NCI-H446 (cell line): ENCODE data around the gene AOX1.
"Not testable (repeated sequence)": the region's sequence is repeated elsewhere in the genome, so short reads cannot be mapped to it uniquely, and the experiment has no call there.

ENCODE experiments used
- DNase-seq, 2 experiments: peaks; one replicate each; lab custom pipeline; 2025; lab: John Stamatoyannopoulos, UW

The AOX1 gene

DNA sequence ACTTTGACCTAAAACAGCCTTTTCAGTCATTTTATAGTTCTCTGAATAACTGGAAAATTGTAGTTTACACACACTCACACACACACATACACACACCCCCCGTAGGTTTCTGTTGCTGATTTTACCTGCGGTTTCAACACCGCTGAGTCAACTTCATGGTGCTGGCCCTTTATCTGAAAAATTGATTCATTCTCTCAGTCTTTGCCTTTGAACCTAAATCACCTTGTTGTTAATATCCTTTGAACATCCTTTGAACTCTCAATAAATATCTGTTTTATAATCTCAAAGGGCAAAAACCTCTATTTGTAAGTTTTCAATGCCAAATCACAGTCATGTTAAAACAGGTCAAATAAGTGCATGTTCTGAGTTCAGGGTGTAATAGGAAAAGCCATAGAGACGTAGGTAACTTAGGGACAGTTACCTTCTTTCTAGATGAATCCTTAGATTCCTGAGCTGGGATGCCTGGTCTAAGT is 116.9 kb downstream of the AOX1 start:
- no peak for DNase-seq

DNA sequence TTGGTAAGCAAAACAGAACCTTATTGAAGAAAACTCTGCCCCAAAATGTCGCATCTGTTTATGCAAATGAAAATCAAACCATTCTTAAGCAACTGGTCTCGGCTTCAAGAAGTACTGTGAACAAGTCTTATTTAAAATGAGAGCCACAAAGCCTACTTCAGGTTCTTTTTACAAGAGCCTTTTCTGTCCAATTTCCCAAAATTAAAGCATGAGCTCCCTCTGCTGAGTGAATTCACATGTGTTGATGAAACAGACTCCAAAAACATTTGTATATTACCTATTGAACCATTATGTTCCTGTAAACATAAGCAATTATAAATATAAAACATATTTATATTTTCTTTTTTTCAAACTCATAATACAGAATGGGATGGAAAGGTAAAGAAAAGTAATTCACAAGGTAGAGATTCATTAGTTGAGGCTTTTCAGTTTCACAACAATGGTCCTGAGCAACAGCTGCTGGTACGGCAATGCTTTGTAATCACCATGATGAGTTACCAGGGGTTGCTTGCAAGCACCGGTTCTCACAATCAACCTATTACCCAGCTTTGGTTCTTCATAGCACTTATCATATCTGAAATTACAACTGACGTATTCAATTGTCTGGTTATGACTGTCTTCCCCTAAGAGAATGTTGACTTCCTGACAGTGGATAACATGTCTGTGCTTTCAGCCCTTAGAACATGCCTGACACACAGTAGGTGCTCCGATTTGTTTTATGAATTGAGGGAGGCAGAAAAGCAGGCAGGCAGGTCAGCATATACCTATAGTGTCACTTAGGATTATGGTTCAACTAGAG is 117.5 kb downstream of the AOX1 start:
- peak in 1 of 2 experiments; percentile 33 for DNase-seq

DNA sequence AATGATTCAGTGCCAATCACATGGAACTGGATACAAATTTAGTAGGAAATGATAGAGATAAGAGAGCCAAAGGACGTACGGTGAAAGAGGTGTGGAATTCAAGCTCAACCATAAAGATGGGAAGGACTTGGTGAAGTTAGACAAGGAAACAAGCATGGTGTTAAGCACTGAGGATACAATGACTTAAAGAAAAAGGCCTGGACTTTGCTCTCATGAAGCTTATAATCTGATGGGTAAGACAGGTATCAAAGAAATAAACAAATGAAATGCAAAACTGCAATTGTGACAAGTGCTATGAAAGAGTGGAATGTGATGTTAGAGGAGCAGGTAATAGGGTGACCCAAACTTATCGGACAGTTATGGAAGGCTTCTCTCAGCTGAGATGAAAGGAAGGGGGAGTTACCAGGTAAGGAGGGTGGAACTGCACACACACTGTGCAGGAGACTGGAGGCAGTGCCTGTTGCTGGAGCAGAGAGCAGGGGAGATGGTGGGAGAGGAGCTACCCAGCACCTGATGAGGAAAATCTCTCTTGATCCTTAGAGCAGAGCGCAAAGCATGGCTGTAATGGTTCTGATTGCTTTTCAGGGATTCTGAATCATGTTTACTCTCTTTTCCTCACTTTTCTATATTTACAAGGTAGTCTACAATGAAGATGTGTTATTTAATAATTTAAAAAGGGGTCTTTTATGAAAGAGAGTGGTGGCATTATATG is 118.3 kb downstream of the AOX1 start:
- DNase-seq: no peak

DNA sequence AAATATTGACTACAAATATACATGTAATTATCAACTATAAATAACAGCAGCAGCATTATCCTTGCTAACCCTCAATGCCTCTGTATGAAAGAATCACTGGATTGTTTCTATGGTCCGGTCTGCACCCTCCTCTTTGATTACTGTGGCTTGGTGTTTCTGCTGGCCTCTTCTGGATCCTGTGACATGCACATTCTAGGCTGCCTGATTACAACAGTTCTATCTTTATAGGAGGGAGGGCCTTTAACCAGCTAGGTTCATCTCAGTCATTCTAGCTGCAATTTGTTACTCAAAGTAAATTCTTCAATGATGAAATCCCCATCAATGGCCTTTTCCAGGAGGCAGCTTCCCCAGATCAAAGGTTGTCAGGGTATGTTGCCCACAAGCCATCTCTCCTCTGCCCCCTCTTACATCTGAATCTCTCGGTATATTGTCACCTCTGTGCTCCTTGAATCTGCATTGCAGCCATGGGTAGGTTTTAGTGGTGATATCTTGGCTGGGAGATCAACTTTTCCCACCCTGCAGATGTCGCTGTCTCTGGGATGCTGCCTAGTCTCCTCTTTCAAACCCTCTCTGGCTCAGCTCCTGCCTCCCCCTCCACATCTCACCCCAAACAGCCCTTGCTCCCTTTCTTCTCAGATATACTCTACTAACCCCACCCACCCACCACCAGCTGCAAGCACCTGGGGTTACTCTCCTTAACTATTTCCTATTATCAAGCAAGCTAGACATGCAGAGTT is 119.7 kb downstream of the AOX1 start:
- DNase-seq: no peak

DNA sequence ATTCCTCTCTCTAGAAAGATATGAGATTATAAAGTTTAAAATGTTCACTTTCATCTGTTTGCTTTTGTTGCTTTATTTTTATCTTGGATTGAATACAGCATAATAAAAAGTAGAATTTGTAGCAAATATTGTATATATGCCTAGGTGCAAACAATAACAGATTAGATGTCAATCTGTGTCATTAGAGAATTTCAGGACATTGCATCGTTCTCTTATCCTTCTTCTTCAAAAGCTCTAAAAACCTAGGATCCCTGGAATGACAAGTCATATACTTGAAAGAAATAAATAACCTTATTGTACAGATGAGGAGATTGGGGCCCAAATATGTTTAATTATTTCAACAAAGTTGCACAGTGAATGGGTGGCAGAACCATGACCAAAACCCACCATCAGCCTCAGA is 123.1 kb downstream of the AOX1 start:
- no peak for DNase-seq

DNA sequence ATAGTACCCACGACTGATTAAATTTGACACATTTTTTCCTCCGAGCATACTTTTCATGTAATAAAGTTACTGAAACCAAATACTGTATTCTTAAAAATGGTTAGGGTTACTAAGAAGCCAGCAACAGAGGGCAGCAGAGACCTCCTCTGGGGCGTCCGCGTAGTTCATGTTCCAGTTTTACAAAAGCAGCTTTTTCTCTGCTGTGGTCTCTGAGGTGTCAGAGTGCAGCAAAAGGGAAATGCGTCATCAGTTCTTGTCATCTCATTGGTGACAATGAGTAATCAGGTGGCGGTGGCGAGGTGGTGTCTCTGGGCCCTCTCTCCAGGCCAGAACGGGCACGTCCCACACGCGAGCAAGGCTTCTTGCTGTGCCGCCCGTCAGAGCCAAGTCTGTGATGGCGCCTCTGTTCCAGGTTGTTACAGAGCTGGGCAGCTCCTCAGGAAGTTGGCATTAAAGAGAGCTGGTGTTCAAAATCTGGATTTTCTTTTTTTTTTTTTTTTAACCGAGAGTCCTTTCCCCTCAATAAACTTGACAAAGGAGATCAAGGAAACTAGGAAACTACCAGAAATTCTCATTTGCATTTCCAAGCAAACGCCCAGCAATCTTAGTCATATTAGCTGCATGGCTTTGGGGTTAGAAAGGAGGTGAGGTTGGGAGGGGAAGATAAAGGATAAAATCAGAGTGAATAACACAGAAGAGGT is 127.3 kb downstream of the AOX1 start:
- DNase-seq: peak; percentile 46 to 81

DNA sequence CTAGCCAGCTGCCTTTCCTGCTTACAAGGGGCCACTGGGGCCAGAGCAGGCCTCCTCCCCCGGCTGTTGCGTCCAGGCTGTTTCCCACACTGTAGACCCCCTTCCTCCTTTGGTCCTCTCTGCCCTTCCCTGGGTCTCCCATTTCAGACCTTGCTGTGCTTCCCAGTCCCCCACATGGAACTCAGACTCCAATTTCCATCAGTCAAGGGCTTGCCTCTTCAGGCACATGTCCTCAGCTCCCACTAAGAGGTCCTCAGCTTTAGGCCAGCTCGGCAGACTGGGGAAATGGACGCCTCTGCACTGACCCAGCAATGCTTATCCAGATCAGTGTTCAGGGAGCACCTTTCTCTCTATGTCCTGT is 127.9 kb downstream of the AOX1 start:
- no peak for DNase-seq

DNA sequence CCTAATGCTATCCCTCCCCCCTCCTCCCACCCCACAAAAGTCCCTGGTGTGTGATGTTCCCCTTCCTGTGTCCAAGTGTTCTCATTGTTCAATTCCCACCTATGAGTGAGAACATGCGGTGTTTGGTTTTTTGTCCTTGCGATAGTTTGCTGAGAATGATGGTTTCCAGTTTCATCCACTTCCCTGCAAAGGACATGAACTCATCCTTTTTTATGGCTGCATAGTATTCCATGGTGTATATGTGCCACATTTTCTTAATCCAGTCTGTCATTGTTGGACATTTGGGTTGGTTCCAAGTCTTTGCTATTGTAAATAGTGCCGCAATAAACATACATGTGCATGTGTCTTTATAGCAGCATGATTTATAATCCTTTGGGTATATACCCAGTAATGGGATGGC is 129.2 kb downstream of the AOX1 start:
- DNase-seq: not testable (repeated sequence)

DNA sequence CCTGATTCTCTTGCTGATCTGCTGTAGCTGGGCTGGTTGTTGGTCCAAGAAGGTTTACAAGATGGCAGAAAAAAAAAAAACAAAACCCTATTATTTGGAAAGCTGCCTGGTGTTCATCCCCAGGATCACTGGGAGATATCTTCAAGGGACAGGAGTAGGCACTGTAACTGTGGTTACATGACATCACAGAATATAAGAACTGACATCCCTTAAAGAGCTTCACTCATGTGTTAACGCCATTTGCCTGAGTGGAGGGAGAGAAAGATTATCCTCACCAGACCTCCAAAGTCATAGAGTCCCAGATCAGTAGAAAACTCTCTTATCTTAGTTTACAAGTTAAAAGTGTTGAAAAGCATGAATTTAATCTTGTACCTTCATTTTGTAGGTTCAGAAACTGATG is 130.6 kb downstream of the AOX1 start:
- no peak for DNase-seq
